Measurements from ENCODE around the gene TRAPPC6A.
A peak's percentile ranks its signal among the peaks of the same experiment; 100 is the strongest.

The TRAPPC6A gene

GRCh38 chr19:45186509-45187334, 8.7 kb upstream of the TRAPPC6A start:
- DNase-seq (ENCODE audit: low spot score) = peak; percentile 37

GRCh38 chr19:45184115-45184514, 6.1 kb upstream of the TRAPPC6A start:
- DNase-seq (ENCODE audit: low spot score) = no peak

GRCh38 chr19:45182758-45183157, 4.7 kb upstream of the TRAPPC6A start:
- DNase-seq (ENCODE audit: low spot score) = no peak

GRCh38 chr19:45180936-45181335, 2.9 kb upstream of the TRAPPC6A start:
- DNase-seq (ENCODE audit: low spot score) = no peak

GRCh38 chr19:45179892-45180370, 1.9 kb upstream of the TRAPPC6A start:
- no peak for DNase-seq (ENCODE audit: low spot score)

- DNase-seq (ENCODE audit: low spot score) = peak; percentile 68
Measured at GRCh38 chr19:45179072-45179891, 1.2 kb upstream of the TRAPPC6A start.

GRCh38 chr19:45178262-45179071, 430 bp upstream of the TRAPPC6A start, which contains the start of gene BLOC1S3:
BLOC1S3 (plus strand) TSS chr19:45178784; CDS start chr19:45179297, 513 bp downstream.
- peak; percentile 100 for DNase-seq (ENCODE audit: low spot score)

GRCh38 chr19:45175515-45176345, 2.3 kb downstream of the TRAPPC6A start:
- DNase-seq (ENCODE audit: low spot score) = no peak

GRCh38 chr19:45173816-45174215, 4.2 kb downstream of the TRAPPC6A start:
- no peak for DNase-seq (ENCODE audit: low spot score)

- DNase-seq (ENCODE audit: low spot score) = no peak
Measured at GRCh38 chr19:45172611-45173208, 5.3 kb downstream of the TRAPPC6A start.

- no peak for DNase-seq (ENCODE audit: low spot score)
Measured at GRCh38 chr19:45172173-45172572, 5.9 kb downstream of the TRAPPC6A start.

GRCh38 chr19:45171211-45171623, 6.8 kb downstream of the TRAPPC6A start:
- DNase-seq (ENCODE audit: low spot score) = no peak

- no peak for DNase-seq (ENCODE audit: low spot score)
Measured at GRCh38 chr19:45170146-45171106, 7.6 kb downstream of the TRAPPC6A start.

- DNase-seq (ENCODE audit: low spot score) = no peak
Measured at GRCh38 chr19:45169602-45170001, 8.4 kb downstream of the TRAPPC6A start.

- no peak for DNase-seq (ENCODE audit: low spot score)
Measured at GRCh38 chr19:45168767-45169351, 9.2 kb downstream of the TRAPPC6A start.

GRCh38 chr19:45166723-45167252, 11.2 kb downstream of the TRAPPC6A start:
- no peak for DNase-seq (ENCODE audit: low spot score)

GRCh38 chr19:45164577-45165335, 13.3 kb downstream of the TRAPPC6A start:
- DNase-seq (ENCODE audit: low spot score) = no peak

Data from RKO (cell line).